ENCODE results near the gene TMPRSS3. TPM values are rescaled to one million over a fixed set of nuclear protein-coding genes. Genes with fewer than 3 reads are reported as not detected.

The TMPRSS3 gene
- total RNA-seq, 1 donor from 2014 or later: not detected

GRCh38 chr21:42429021-42429420, 33.2 kb upstream of the TMPRSS3 start:
- Mint-ChIP-seq H3K36me3 (no peaks in the 10 kb centered on the region), H3K27ac (no peak overlapping the region), H3K9me3 (peaks cover 8% of the 10 kb centered on the region), H3K27me3 (ENCODE audit: insufficient read depth, low read depth) (peaks cover 11% of the 10 kb centered on the region), H3K4me1 (no peaks in the 10 kb centered on the region), H3K4me3 (no peak overlapping the region)
- no peaks in the 10 kb centered on the region for H4K20me1 ChIP-seq (ENCODE audit: low read depth)
- no peak overlapping the region for H3K9ac ChIP-seq
- H3K36me3 ChIP-seq: no peaks in the 10 kb centered on the region
- no peaks in the 10 kb centered on the region for H3K9me3 ChIP-seq (ENCODE audit: low read depth)
- no peak overlapping the region for H3K4me3 ChIP-seq
- no peaks in the 10 kb centered on the region for H3K4me1 ChIP-seq
- no peaks in the 10 kb centered on the region for H3K79me2 ChIP-seq (ENCODE audit: low read depth)
- no peaks in the 10 kb centered on the region for H3K27me3 ChIP-seq
- TF ChIP-seq CTCF (IDR thresholded peaks at IDR 0.05) (no peak), EZH2 (IDR thresholded peaks at IDR 0.05) (no peak), EZH2phosphoT487 (IDR thresholded peaks at IDR 0.05) (no peak)
- H2AFZ ChIP-seq (replicated peaks): no peak overlapping the region
- H3F3A ChIP-seq (ENCODE audit: low read depth): no peaks in the 10 kb centered on the region
- no peak overlapping the region for H3K4me2 ChIP-seq
- no peak for DNase-seq (ENCODE audit: low spot score)
- H3K27ac ChIP-seq: no peak overlapping the region

DNA sequence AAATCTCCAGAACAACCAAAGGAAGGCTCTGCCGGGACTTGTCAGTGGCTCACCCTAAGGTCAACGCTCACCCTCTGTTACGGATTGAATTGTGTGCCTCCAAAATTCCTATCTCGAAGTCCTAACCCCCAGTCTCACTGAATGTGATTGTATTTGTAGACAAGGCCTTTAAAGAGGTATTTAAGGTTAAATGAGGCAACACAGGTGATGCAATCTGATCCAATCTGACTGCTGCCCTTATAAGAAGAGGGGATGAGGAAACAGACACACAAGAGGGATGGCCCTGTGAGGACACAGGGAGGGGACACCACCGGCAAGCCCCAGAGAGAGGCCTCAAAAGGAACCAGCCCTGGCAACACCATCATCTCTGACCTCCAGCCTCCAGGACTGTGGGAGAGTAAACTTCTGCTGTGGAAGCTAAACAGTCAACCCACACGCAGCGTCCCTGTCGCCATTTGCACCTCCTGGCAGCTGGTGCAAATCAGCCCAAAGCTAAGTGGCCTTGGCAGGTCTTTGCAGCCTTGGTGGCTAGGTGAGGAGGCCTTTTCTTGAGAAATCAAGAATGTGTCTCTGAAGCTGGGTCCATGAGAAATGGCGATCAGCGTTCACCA, 32.1 kb upstream of the TMPRSS3 start:
- Histone ChIP-seq H4K20me1 (ENCODE audit: low read depth) (no peaks in the 10 kb centered on the region), H3K36me3 (no peaks in the 10 kb centered on the region), H3F3A (ENCODE audit: low read depth) (no peaks in the 10 kb centered on the region), H3K79me2 (ENCODE audit: low read depth) (no peaks in the 10 kb centered on the region), H3K4me2 (no peak overlapping the region), H3K4me3 (no peak overlapping the region), H3K4me1 (no peaks in the 10 kb centered on the region), H3K27ac (no peak overlapping the region), H2AFZ (replicated peaks) (no peak overlapping the region), H3K9ac (no peak overlapping the region), H3K27me3 (no peaks in the 10 kb centered on the region), H3K9me3 (ENCODE audit: low read depth) (no peaks in the 10 kb centered on the region)
- Mint-ChIP-seq H3K4me3 (no peak overlapping the region), H3K36me3 (no peaks in the 10 kb centered on the region), H3K27me3 (ENCODE audit: insufficient read depth, low read depth) (peaks cover 9% of the 10 kb centered on the region), H3K27ac (no peak overlapping the region), H3K4me1 (no peaks in the 10 kb centered on the region), H3K9me3 (peaks cover 6% of the 10 kb centered on the region)
- no peak for DNase-seq (ENCODE audit: low spot score)
- no peak for TF ChIP-seq EZH2 (IDR thresholded peaks at IDR 0.05)
- TF ChIP-seq CTCF (IDR thresholded peaks at IDR 0.05): no peak

GRCh38 chr21:42426876-42427480, 31.1 kb upstream of the TMPRSS3 start:
- Histone ChIP-seq H3K27ac (no peak overlapping the region), H3K27me3 (no peaks in the 10 kb centered on the region), H3K4me2 (no peak overlapping the region), H3K79me2 (ENCODE audit: low read depth) (no peaks in the 10 kb centered on the region), H3K4me1 (no peaks in the 10 kb centered on the region), H3K4me3 (no peak overlapping the region), H2AFZ (replicated peaks) (no peak overlapping the region), H3K36me3 (no peaks in the 10 kb centered on the region), H4K20me1 (ENCODE audit: low read depth) (no peaks in the 10 kb centered on the region), H3K9me3 (ENCODE audit: low read depth) (no peaks in the 10 kb centered on the region), H3K9ac (no peak overlapping the region), H3F3A (ENCODE audit: low read depth) (no peaks in the 10 kb centered on the region)
- TF ChIP-seq CTCF (IDR thresholded peaks at IDR 0.05): no peak
- TF ChIP-seq EZH2 (IDR thresholded peaks at IDR 0.05): no peak
- no peak for TF ChIP-seq EZH2phosphoT487 (IDR thresholded peaks at IDR 0.05)
- Mint-ChIP-seq H3K27ac (no peak overlapping the region), H3K4me3 (no peak overlapping the region), H3K9me3 (no peaks in the 10 kb centered on the region), H3K36me3 (no peaks in the 10 kb centered on the region), H3K4me1 (no peaks in the 10 kb centered on the region), H3K27me3 (ENCODE audit: insufficient read depth, low read depth) (peaks cover 4% of the 10 kb centered on the region)
- DNase-seq (ENCODE audit: low spot score): no peak

All from neural progenitor cell (in vitro differentiated cells).